Trophoblast cell (in vitro differentiated cells and primary cell): Measurements from ENCODE around the gene ATL2.

Experiments used
- DNase-seq, 2 donors: peaks; one replicate each; pipeline ENCODE4 v3.0.0-alpha.2; 2016
- H2AFZ ChIP-seq: 2 replicates; pipeline ENCODE4 v1.6.1; 2013; ENCODE audit warnings: low read length, moderate library complexity, mild to moderate bottlenecking; ENCODE audit not compliant: insufficient read depth, poor library complexity
- H2AK5ac ChIP-seq: 2 replicates; pipeline ENCODE4 v1.6.1; 2013; ENCODE audit warnings: mild to moderate bottlenecking, low read length
- H2BK120ac ChIP-seq: 2 replicates; pipeline ENCODE4 v1.6.1; 2013; ENCODE audit warnings: low read length, mild to moderate bottlenecking, moderate library complexity; ENCODE audit not compliant: insufficient read depth, poor library complexity
- H2BK12ac ChIP-seq: 2 replicates; pipeline ENCODE4 v1.6.1; 2013; ENCODE audit warnings: mild to moderate bottlenecking, low read length, moderate library complexity
- H2BK5ac ChIP-seq: 2 replicates; pipeline ENCODE4 v1.6.1; 2013; ENCODE audit warnings: low read length, low read depth, moderate library complexity, mild to moderate bottlenecking; ENCODE audit not compliant: poor library complexity
- H3K14ac ChIP-seq: 2 replicates; pipeline ENCODE4 v1.6.1; 2013; ENCODE audit warnings: mild to moderate bottlenecking, low read length
- H3K18ac ChIP-seq: 2 replicates; pipeline ENCODE4 v1.6.1; 2013; ENCODE audit warnings: mild to moderate bottlenecking, low read length
- H3K23ac ChIP-seq: 2 replicates; pipeline ENCODE4 v1.6.1; 2013; ENCODE audit warnings: low read length
- H3K27ac ChIP-seq: 2 replicates; pipeline ENCODE4 v1.5.1; 2013; ENCODE audit warnings: low read depth, mild to moderate bottlenecking, inconsistent platforms, low read length, moderate library complexity
- H3K27me3 ChIP-seq: 2 replicates; pipeline ENCODE4 v1.6.1; 2013; ENCODE audit warnings: inconsistent platforms, mild to moderate bottlenecking, low read length, moderate library complexity; ENCODE audit not compliant: insufficient read depth
- H3K36me3 ChIP-seq, 2 experiments: 1 replicate in 1 of 2; 2 replicates in 1 of 2; pipeline ENCODE4 v1.6.1; 2013; ENCODE audit warnings: low read length in 2 of 2, mild to moderate bottlenecking in 2 of 2, moderate library complexity in 1 of 2; ENCODE audit not compliant: insufficient read depth in 2 of 2, control insufficient read depth in 1 of 2
- H3K4ac ChIP-seq: 2 replicates; pipeline ENCODE4 v1.6.1; 2013; ENCODE audit warnings: low read depth, mild to moderate bottlenecking, low read length, moderate library complexity
- H3K4me1 ChIP-seq, 2 experiments: 1 replicate in 1 of 2; 2 replicates in 1 of 2; pipeline ENCODE4 v1.6.1; 2013; ENCODE audit warnings: low read length in 2 of 2, mild to moderate bottlenecking in 2 of 2, moderate library complexity in 1 of 2; ENCODE audit not compliant: insufficient read depth in 2 of 2, control insufficient read depth in 1 of 2
- H3K4me2 ChIP-seq: 2 replicates; pipeline ENCODE4 v1.6.1; 2013; ENCODE audit warnings: inconsistent platforms, mild to moderate bottlenecking, low read length, moderate library complexity
- H3K4me3 ChIP-seq: 2 replicates; pipeline ENCODE4 v1.5.1; 2013; ENCODE audit warnings: mild to moderate bottlenecking, low read depth, low read length, inconsistent platforms
- H3K79me1 ChIP-seq: one replicate; pipeline ENCODE4 v1.6.1; 2013; ENCODE audit warnings: low read length
- H3K79me2 ChIP-seq: 2 replicates; pipeline ENCODE4 v1.6.1; 2013; ENCODE audit warnings: low read length, mild to moderate bottlenecking; ENCODE audit not compliant: control insufficient read depth, insufficient read depth, poor library complexity
- H3K9ac ChIP-seq: 2 replicates; pipeline ENCODE4 v1.6.1; 2013; ENCODE audit warnings: mild to moderate bottlenecking, low read length
- H3K9me3 ChIP-seq: 2 replicates; pipeline ENCODE4 v1.6.1; 2013; ENCODE audit warnings: low read depth, mild to moderate bottlenecking, control low read depth, inconsistent platforms, low read length; ENCODE audit not compliant: insufficient read depth
- H4K12ac ChIP-seq: 2 replicates; pipeline ENCODE4 v1.6.1; 2013; ENCODE audit warnings: low read depth, mild to moderate bottlenecking, low read length, moderate library complexity
- H4K8ac ChIP-seq: 2 replicates; pipeline ENCODE4 v1.6.1; 2013; ENCODE audit warnings: low read depth, mild to moderate bottlenecking, low read length, moderate library complexity
- H4K91ac ChIP-seq: one replicate; pipeline ENCODE4 v1.6.1; 2013; ENCODE audit warnings: low read depth, mild to moderate bottlenecking, low read length, moderate library complexity
- WGBS: extraction: QIAGEN DNeasy Blood & Tissue Kit; methylation state at CpG from one replicate; pipeline ENCODE4 v1.1.7; 2013; ENCODE audit warnings: missing lambda C conversion rate; ENCODE audit not compliant: insufficient read length, insufficient coverage; ENCODE audit errors: extremely low coverage; 5-methylcytosine and 5-hydroxymethylcytosine counted together

The ATL2 gene

GRCh38 chr2:38381381-38382143 lies 4.5 kb upstream of the ATL2 start:
- H2BK5ac ChIP-seq: no peak overlapping the region
- no CpG with 5 or more reads among the region's 6 CpGs for WGBS
- H3K4ac ChIP-seq: no peak overlapping the region
- H3K9ac ChIP-seq: no peak overlapping the region
- H3K4me2 ChIP-seq: no peak overlapping the region
- DNase-seq: no peak
- peaks cover 2 to 4% of the 10 kb centered on the region in 2 experiments for H3K4me1 ChIP-seq
- H3K27ac ChIP-seq: no peak overlapping the region
- H2BK120ac ChIP-seq: no peak overlapping the region
- H3K4me3 ChIP-seq: no peak overlapping the region
- H3K23ac ChIP-seq: no peak overlapping the region
- H3K9me3 ChIP-seq: no peaks in the 10 kb centered on the region
- H3K27me3 ChIP-seq: no peaks in the 10 kb centered on the region
- no peak overlapping the region for H3K18ac ChIP-seq
- peaks cover 2% of the 10 kb centered on the region for H3K79me2 ChIP-seq
- H4K91ac ChIP-seq: no peak overlapping the region
- peaks cover 6% of the 10 kb centered on the region for H3K79me1 ChIP-seq
- no peaks in the 10 kb centered on the region for H3K36me3 ChIP-seq
- no peak overlapping the region for H4K8ac ChIP-seq
- no peak overlapping the region for H2AK5ac ChIP-seq
- H2AFZ ChIP-seq: no peak overlapping the region
- no peak overlapping the region for H2BK12ac ChIP-seq
- no peak overlapping the region for H3K14ac ChIP-seq
- H4K12ac ChIP-seq: no peak overlapping the region

GRCh38 chr2:38380397-38381130 lies 3.5 kb upstream of the ATL2 start:
- H3K14ac ChIP-seq: no peak overlapping the region
- no peak overlapping the region for H3K4me2 ChIP-seq
- H3K79me1 ChIP-seq: peaks cover 10% of the 10 kb centered on the region
- H3K36me3 ChIP-seq: no peaks in the 10 kb centered on the region
- H3K4me3 ChIP-seq: no peak overlapping the region
- H2AFZ ChIP-seq: no peak overlapping the region
- H2BK120ac ChIP-seq: no peak overlapping the region
- peaks cover 6% of the 10 kb centered on the region for H3K79me2 ChIP-seq
- H2AK5ac ChIP-seq: no peak overlapping the region
- DNase-seq: peak in 1 of 2 donors; percentile 2
- no peak overlapping the region for H3K4ac ChIP-seq
- H3K27me3 ChIP-seq: no peaks in the 10 kb centered on the region
- no CpG with 5 or more reads among the region's 10 CpGs for WGBS
- H4K8ac ChIP-seq: no peak overlapping the region
- no peak overlapping the region for H3K27ac ChIP-seq
- peaks cover 2 to 4% of the 10 kb centered on the region in 2 experiments for H3K4me1 ChIP-seq
- H4K12ac ChIP-seq: no peak overlapping the region
- H2BK12ac ChIP-seq: no peak overlapping the region
- no peak overlapping the region for H3K18ac ChIP-seq
- H3K23ac ChIP-seq: no peak overlapping the region
- no peaks in the 10 kb centered on the region for H3K9me3 ChIP-seq
- H4K91ac ChIP-seq: no peak overlapping the region
- H3K9ac ChIP-seq: no peak overlapping the region
- H2BK5ac ChIP-seq: no peak overlapping the region

- no CpG with 5 or more reads among the region's 80 CpGs for WGBS
- peak overlapping the region; percentile 85 for H2BK5ac ChIP-seq
Observed at GRCh38 chr2:38376346-38377049, 575 bp downstream of the ATL2 start.

GRCh38 chr2:38375696-38376345 lies 1.3 kb downstream of the ATL2 start:
- H3K23ac ChIP-seq: no peak overlapping the region
- no peak overlapping the region for H2AK5ac ChIP-seq
- no peak overlapping the region for H4K8ac ChIP-seq
- no peaks in the 10 kb centered on the region for H3K9me3 ChIP-seq
- no peak overlapping the region for H4K12ac ChIP-seq
- H2AFZ ChIP-seq: no peak overlapping the region
- H2BK5ac ChIP-seq: peak overlapping the region; percentile 29
- peak in 1 of 2 donors; percentile 8 for DNase-seq
- H3K9ac ChIP-seq: peak overlapping the region; percentile 86
- peaks cover 6% of the 10 kb centered on the region for H3K79me2 ChIP-seq
- H2BK120ac ChIP-seq: no peak overlapping the region
- peak overlapping the region; percentile 8 for H3K27ac ChIP-seq
- H3K4me3 ChIP-seq: peak overlapping the region; percentile 100
- peak overlapping the region; percentile 97 for H3K4me2 ChIP-seq
- peak overlapping the region; percentile 65 for H3K4ac ChIP-seq
- H4K91ac ChIP-seq: no peak overlapping the region
- H3K27me3 ChIP-seq: no peaks in the 10 kb centered on the region
- H3K18ac ChIP-seq: no peak overlapping the region
- no peak overlapping the region for H3K14ac ChIP-seq
- no peak overlapping the region for H2BK12ac ChIP-seq
- peaks cover 2 to 4% of the 10 kb centered on the region in 2 experiments for H3K4me1 ChIP-seq
- peaks cover 10% of the 10 kb centered on the region for H3K79me1 ChIP-seq
- no CpG with 5 or more reads among the region's 19 CpGs for WGBS
- peaks cover 0 to 2% of the 10 kb centered on the region in 2 experiments for H3K36me3 ChIP-seq

More at GRCh38 chr2:38376346-38377049, 575 bp downstream of the ATL2 start:
- Histone ChIP-seq H2BK12ac (no peak overlapping the region), H2AFZ (peak overlapping the region; percentile 89), H3K79me2 (peaks cover 6% of the 10 kb centered on the region), H3K9me3 (no peaks in the 10 kb centered on the region), H3K4me1 (peaks cover 2 to 4% of the 10 kb centered on the region in 2 experiments), H2AK5ac (no peak overlapping the region), H3K27ac (peak overlapping the region; percentile 66), H3K14ac (peak overlapping the region; percentile 93), H3K36me3 (peaks cover 0 to 2% of the 10 kb centered on the region in 2 experiments), H3K27me3 (no peaks in the 10 kb centered on the region), H3K4me3 (peak overlapping the region; percentile 100), H2BK120ac (peak overlapping the region; percentile 90), H3K4ac (peak overlapping the region; percentile 71), H3K18ac (peak overlapping the region; percentile 96), H4K8ac (peak overlapping the region; percentile 86), H4K12ac (peak overlapping the region; percentile 88), H4K91ac (peak overlapping the region; percentile 91), H3K23ac (no peak overlapping the region), H3K79me1 (peaks cover 10% of the 10 kb centered on the region), H3K4me2 (peak overlapping the region; percentile 97), H3K9ac (peak overlapping the region; percentile 86)
- DNase-seq: peak; percentile 45 to 79
